Neutrophil (primary cell): ENCODE data around the gene MATCAP1.

Experiments
- H3K27ac ChIP-seq: fragments of 200-600 bp; sonication (generic); 2 replicates; pipeline ENCODE4 v1.5.1; 2016; ENCODE audit warnings: mild to moderate bottlenecking, moderate library complexity
- H3K27me3 ChIP-seq: fragments of 200-600 bp; sonication (generic); 2 replicates; pipeline ENCODE4 v1.6.0; 2016; ENCODE audit warnings: mild to moderate bottlenecking
- H3K36me3 ChIP-seq: fragments of 200-600 bp; sonication (generic); 2 replicates; pipeline ENCODE4 v1.5.1; 2017
- H3K4me1 ChIP-seq, 2 experiments: fragments of 200-600 bp in 1 of 2; sonication (generic) in 1 of 2; 1 replicate in 1 of 2; 2 replicates in 1 of 2; pipeline versions ENCODE4 v1.5.1 to v1.6.1; 2013 to 2016; ENCODE audit warnings: low read depth in 1 of 2, low read length in 1 of 2, mild to moderate bottlenecking in 1 of 2, moderate library complexity in 1 of 2; ENCODE audit not compliant: control insufficient read depth in 1 of 2, insufficient read depth in 1 of 2
- H3K4me3 ChIP-seq, 2 experiments: fragments of 200-600 bp in 1 of 2; sonication (generic) in 1 of 2; 1 replicate in 1 of 2; 2 replicates in 1 of 2; pipeline ENCODE4 v1.5.1; 2013 to 2016; ENCODE audit warnings: low read depth in 1 of 2, low read length in 1 of 2, mild to moderate bottlenecking in 1 of 2, moderate library complexity in 1 of 2
- H3K9me3 ChIP-seq: fragments of 200-600 bp; sonication (generic); 2 replicates; pipeline ENCODE4 v1.5.1; 2016
- TF ChIP-seq, protein P1 (sequence below): fragments of 200-600 bp; sonication (generic); IDR thresholded peaks from 2 replicates; pipeline ENCODE4 v1.5.1; 2016; ENCODE audit warnings: antibody characterized with exemption

The MATCAP1 gene

DNA sequence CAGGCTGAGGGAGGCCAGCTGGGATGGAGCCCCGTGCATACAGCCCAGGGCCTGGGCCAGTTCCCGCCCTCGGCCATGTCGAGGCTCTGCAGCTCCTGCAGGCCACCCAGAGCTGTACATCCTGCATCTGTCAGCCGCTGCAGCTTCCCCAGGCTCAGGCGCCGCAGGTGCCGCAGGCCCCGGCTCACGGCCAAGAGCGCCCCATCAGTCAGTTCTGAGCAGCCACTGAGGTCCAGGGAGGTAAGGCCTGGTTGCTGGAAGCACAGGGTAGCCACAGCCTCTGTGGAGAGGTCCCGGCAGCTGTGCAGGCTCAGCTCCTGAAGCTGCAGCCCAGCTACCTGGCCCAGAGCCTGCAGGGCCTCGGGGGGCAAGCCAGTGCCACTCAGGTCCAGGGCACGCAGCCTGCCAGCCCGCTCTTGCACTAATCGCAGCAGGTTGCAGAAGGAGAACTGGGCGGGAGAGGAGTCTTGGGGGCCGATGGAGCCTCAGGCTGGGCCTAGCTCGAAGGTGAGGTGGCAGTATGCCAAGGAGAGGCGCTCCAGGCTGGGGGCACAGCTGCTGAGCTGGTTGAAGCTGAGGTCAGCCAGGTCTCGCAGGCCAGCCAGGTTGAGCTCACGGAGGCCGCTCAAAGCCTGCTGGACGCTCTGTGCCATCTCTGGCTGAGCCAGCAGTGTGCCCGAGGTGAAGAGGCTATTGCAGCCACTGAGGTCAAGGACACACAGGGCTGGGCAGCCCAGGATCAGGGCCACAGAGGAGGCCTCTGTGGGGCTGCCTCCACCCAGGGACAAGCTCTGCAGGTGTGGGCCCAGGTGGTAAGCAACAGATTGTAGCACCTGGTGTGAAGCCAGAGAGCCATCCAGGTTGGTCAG, 26.5 kb upstream of the MATCAP1 start:
- TF ChIP-seq, protein P1, sequence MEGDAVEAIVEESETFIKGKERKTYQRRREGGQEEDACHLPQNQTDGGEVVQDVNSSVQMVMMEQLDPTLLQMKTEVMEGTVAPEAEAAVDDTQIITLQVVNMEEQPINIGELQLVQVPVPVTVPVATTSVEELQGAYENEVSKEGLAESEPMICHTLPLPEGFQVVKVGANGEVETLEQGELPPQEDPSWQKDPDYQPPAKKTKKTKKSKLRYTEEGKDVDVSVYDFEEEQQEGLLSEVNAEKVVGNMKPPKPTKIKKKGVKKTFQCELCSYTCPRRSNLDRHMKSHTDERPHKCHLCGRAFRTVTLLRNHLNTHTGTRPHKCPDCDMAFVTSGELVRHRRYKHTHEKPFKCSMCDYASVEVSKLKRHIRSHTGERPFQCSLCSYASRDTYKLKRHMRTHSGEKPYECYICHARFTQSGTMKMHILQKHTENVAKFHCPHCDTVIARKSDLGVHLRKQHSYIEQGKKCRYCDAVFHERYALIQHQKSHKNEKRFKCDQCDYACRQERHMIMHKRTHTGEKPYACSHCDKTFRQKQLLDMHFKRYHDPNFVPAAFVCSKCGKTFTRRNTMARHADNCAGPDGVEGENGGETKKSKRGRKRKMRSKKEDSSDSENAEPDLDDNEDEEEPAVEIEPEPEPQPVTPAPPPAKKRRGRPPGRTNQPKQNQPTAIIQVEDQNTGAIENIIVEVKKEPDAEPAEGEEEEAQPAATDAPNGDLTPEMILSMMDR = no peak
- H3K36me3 ChIP-seq = peaks cover 40% of the 10 kb centered on the region
- no peaks in the 10 kb centered on the region for H3K9me3 ChIP-seq
- no peaks in the 10 kb centered on the region for H3K27me3 ChIP-seq
- H3K4me1 ChIP-seq = peaks cover 9% of the 10 kb centered on the region in 2 experiments
- H3K27ac ChIP-seq = no peak overlapping the region
- H3K4me3 ChIP-seq = no peak overlapping the region

DNA sequence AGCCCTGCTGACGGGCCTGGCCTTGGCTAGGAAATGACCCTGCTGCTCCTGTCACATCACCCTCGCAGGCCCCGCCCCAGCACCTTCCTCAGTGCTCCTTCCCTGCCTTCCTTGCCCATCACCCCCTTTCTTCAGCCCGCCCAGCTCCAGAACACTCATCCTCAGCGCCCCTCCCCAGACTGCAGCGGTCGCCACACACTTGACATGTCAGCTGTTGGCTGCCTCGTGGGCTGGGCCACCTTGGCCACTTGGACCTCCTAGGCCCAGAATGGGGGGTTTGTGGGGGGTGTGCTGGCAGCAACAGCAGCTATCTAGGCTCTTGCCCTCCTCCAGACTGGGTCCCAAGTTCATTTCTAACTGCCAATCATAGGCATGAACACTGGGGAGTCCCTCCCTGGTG, 25.8 kb upstream of the MATCAP1 start:
- Histone ChIP-seq H3K27ac (no peak overlapping the region), H3K4me1 (peaks cover 9% of the 10 kb centered on the region in 2 experiments), H3K27me3 (no peaks in the 10 kb centered on the region), H3K36me3 (peaks cover 43% of the 10 kb centered on the region), H3K4me3 (no peak overlapping the region), H3K9me3 (no peaks in the 10 kb centered on the region)
- TF ChIP-seq, protein P1 = no peak

- TF ChIP-seq, protein P1 = no peak
- H3K27ac ChIP-seq = no peak overlapping the region
- H3K4me3 ChIP-seq = no peak overlapping the region
- H3K9me3 ChIP-seq = no peaks in the 10 kb centered on the region
- H3K36me3 ChIP-seq = peaks cover 55% of the 10 kb centered on the region
- H3K27me3 ChIP-seq = no peaks in the 10 kb centered on the region
- peaks cover 7 to 8% of the 10 kb centered on the region in 2 experiments for H3K4me1 ChIP-seq
Measured at GRCh38 chr16:67208154-67208896, 24.6 kb upstream of the MATCAP1 start.

DNA sequence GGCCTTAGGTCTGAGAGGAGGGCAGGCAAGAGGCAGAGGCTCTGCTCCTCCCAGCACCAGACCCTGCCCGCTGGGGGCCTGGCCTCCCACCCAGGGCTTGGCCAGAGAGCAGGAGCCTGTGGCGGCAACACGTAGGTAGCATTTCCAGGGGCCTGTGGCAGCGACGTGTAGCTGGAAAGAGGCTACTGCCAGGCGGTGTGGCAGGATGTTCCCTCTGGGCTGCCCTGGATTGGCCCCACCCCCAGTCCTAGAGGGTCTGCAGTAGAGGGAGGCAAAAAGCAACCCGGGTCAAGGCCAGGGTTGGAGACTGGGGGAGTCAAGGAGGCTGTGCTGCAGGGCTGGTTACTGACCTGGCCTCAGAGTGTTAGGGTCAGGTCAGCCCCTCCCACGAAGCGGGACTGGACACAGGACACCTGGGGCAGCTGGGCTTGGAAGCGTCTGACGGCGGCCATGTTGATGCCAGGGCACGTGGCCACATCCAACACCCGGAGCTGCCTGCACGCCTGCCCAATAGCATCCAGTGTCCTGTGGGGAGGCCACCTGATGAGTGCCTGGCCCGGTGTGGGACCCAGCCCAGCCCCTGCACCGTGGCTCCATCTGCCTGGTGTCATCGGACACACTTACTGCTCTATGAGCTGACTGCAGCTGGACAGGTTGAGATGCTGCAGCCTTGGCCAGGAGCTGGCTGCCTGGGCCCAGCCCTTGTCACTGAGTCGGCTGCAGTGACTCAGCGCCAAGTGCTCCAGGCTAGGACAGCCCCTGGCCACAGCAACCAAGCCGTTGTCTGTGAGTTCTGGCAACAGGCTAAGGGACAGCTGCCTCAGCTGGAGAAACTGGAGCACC, 23.7 kb upstream of the MATCAP1 start:
- Histone ChIP-seq H3K4me1 (no peaks in the 10 kb centered on the region), H3K9me3 (no peaks in the 10 kb centered on the region), H3K36me3 (peaks cover 64% of the 10 kb centered on the region), H3K4me3 (no peak overlapping the region), H3K27ac (no peak overlapping the region), H3K27me3 (no peaks in the 10 kb centered on the region)
- TF ChIP-seq, protein P1 = no peak

GRCh38 chr16:67206838-67207248, 23.1 kb upstream of the MATCAP1 start:
- Histone ChIP-seq H3K4me1 (no peaks in the 10 kb centered on the region), H3K36me3 (peaks cover 70% of the 10 kb centered on the region), H3K4me3 (no peak overlapping the region), H3K27me3 (no peaks in the 10 kb centered on the region), H3K9me3 (no peaks in the 10 kb centered on the region), H3K27ac (no peak overlapping the region)
- TF ChIP-seq, protein P1 = no peak
